WTC11 (cell line): ENCODE results near the gene NTSR1. TPM values are rescaled to one million over a fixed set of nuclear protein-coding genes. Genes with fewer than 3 reads are reported as not detected.

Source experiments
- ATAC-seq: fragments of 200-7000 bp; cut with Tn5 transposase; 2 replicates; pipeline ENCODE4 v1.10.0; 2021; ENCODE audit warnings: mild to moderate bottlenecking, moderate library complexity
- CTCF ChIA-PET: fragments of 300-600 bp; sonication (Branson Sonifier 250); formaldehyde crosslinking; loops from one replicate; lab custom pipeline; 2021; ENCODE audit warnings: antibody characterized with exemption; lab: Charles Lee
- POLR2A ChIA-PET: fragments of 350-600 bp; sonication (Branson Sonifier 250); formaldehyde crosslinking; loops from one replicate; lab custom pipeline; 2021; ENCODE audit warnings: antibody characterized with exemption; lab: Charles Lee
- DNase-seq: peaks from one replicate; pipeline ENCODE4 v3.0.0; 2021; ENCODE audit warnings: low spot score
- H3K27ac Mint-ChIP-seq: 2 replicates; pipeline ENCODE4 v1.8.0; 2021; ENCODE audit warnings: mixed read lengths
- H3K27me3 Mint-ChIP-seq: 2 replicates; pipeline ENCODE4 v1.8.0; 2021; ENCODE audit warnings: low read depth, mild to moderate bottlenecking, moderate library complexity, mixed read lengths
- H3K36me3 Mint-ChIP-seq: 2 replicates; pipeline ENCODE4 v1.8.0; 2021; ENCODE audit warnings: mixed read lengths
- H3K4me1 Mint-ChIP-seq: 2 replicates; pipeline ENCODE4 v1.8.0; 2022; ENCODE audit warnings: mixed read lengths
- H3K4me3 Mint-ChIP-seq: 2 replicates; pipeline ENCODE4 v1.8.0; 2021; ENCODE audit warnings: mild to moderate bottlenecking, moderate library complexity, mixed read lengths
- H3K9me3 Mint-ChIP-seq: 2 replicates; pipeline ENCODE4 v1.8.0; 2021; ENCODE audit warnings: mixed read lengths
- GTF2I ChIP-seq: fragments of 250-450 bp; sonication (Bioruptor Pico); conservative IDR thresholded peaks from 2 replicates; pipeline ENCODE4 v1.4.0; 2021; ENCODE audit warnings: mild to moderate bottlenecking
- IRF2 ChIP-seq: sonication (generic); formaldehyde crosslinking; IDR thresholded peaks from 2 replicates; pipeline ENCODE4 v1.8.0; 2022; ENCODE audit warnings: low read depth, missing genetic modification reagents, borderline replicate concordance
- JAZF1 ChIP-seq: fragments of 250-450 bp; sonication (Bioruptor Pico); IDR thresholded peaks from 2 replicates; pipeline ENCODE4 v1.9.0; 2021; ENCODE audit warnings: moderate library complexity, mild to moderate bottlenecking, inconsistent platforms
- JUN ChIP-seq: sonication (generic); formaldehyde crosslinking; IDR thresholded peaks from 2 replicates; pipeline ENCODE4 v1.8.0; 2023; ENCODE audit warnings: mild to moderate bottlenecking, missing genetic modification reagents
- MXD4 ChIP-seq: fragments of 250-450 bp; sonication (Bioruptor Pico); IDR thresholded peaks from 2 replicates; pipeline ENCODE4 v1.8.0; 2021; ENCODE audit warnings: mild to moderate bottlenecking, moderate library complexity, borderline replicate concordance
- TEAD4 ChIP-seq: sonication (generic); formaldehyde crosslinking; IDR thresholded peaks from 2 replicates; pipeline ENCODE4 v1.8.0; 2022; ENCODE audit warnings: mild to moderate bottlenecking, missing genetic modification reagents
- ZBTB21 ChIP-seq: sonication (generic); formaldehyde crosslinking; IDR thresholded peaks from 2 replicates; pipeline ENCODE4 v1.8.1; 2023; ENCODE audit warnings: mild to moderate bottlenecking, missing genetic modification reagents, borderline replicate concordance
- ZNF121 ChIP-seq: sonication (generic); formaldehyde crosslinking; IDR thresholded peaks from 2 replicates; pipeline ENCODE4 v1.8.0; 2023; ENCODE audit warnings: missing genetic modification reagents
- ZNF138 ChIP-seq: sonication (generic); formaldehyde crosslinking; conservative IDR thresholded peaks from 2 replicates; pipeline ENCODE4 v1.8.1; 2022; ENCODE audit warnings: mild to moderate bottlenecking, moderate library complexity, missing genetic modification reagents
- ZNF396 ChIP-seq: fragments of 250-450 bp; sonication (Bioruptor Pico); IDR thresholded peaks from 2 replicates; pipeline ENCODE4 v1.8.0; 2021; ENCODE audit warnings: mild to moderate bottlenecking, moderate library complexity, borderline replicate concordance
- total RNA-seq: library from RNA; stranded (reverse); gene quantifications from 3 replicates; pipeline ENCODE4 v1.2.3, GENCODE V29; 2021
- TF ChIP-seq, protein P1 (sequence below): sonication (generic); formaldehyde crosslinking; IDR thresholded peaks from 2 replicates; pipeline ENCODE4 v1.8.0; 2022; ENCODE audit warnings: mild to moderate bottlenecking, missing genetic modification reagents
- TF ChIP-seq, protein P2 (sequence below): fragments of 250-450 bp; sonication (Bioruptor Pico); IDR thresholded peaks from 2 replicates; pipeline ENCODE4 v1.9.0; 2021; ENCODE audit warnings: mild to moderate bottlenecking, borderline replicate concordance
- TF ChIP-seq, protein P3 (sequence below): fragments of 200-600 bp; IDR thresholded peaks from 2 replicates; pipeline ENCODE4 v1.8.0; 2022; ENCODE audit warnings: antibody characterized with exemption
- TF ChIP-seq, protein P4 (sequence below): sonication (generic); formaldehyde crosslinking; IDR thresholded peaks from 2 replicates; pipeline ENCODE4 v1.8.1; 2023; ENCODE audit warnings: mild to moderate bottlenecking, missing genetic modification reagents
- TF ChIP-seq, protein P5 (sequence below): fragments of 250-450 bp; sonication (Bioruptor Pico); conservative IDR thresholded peaks from 2 replicates; pipeline ENCODE4 v1.9.0; 2021; ENCODE audit warnings: mild to moderate bottlenecking
- TF ChIP-seq, protein P6 (sequence below): sonication (generic); formaldehyde crosslinking; IDR thresholded peaks from 2 replicates; pipeline ENCODE4 v1.8.0; 2023; ENCODE audit warnings: mild to moderate bottlenecking, missing genetic modification reagents

The NTSR1 gene
- total RNA-seq, 1 experiment from 2014 or later, result 0.63 TPM

DNA sequence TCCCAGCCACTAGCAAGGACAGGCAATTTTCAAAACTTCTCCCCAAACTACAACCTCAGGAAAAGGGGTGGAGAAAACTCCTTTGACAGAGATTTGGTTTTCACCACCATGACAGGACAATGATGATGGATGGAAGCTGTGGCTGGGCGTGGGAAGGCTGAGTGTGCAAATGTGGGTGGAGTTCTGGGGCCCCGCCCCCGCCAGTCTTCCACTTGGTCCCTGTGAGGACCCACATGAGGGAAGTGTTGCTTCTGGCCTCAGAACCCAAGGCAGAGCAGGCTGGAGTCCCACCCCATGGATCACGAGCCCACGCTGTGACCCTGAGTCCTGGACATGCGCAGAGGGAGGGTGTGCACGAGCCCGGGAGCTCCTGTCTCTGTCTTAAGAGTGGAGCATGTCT lies 66.1 kb downstream of the NTSR1 start:
- Mint-ChIP-seq H3K4me1 (peaks cover 7% of the 10 kb centered on the region), H3K4me3 (no peak overlapping the region)
- CTCF ChIA-PET, result interaction anchor here (1.3 to 1.5 kb wide), 2 partner anchors 12 to 17 kb away, joined by 4 to 5 read pairs; no protein-coding TSS in a partner anchor
- TF ChIP-seq, protein P1, sequence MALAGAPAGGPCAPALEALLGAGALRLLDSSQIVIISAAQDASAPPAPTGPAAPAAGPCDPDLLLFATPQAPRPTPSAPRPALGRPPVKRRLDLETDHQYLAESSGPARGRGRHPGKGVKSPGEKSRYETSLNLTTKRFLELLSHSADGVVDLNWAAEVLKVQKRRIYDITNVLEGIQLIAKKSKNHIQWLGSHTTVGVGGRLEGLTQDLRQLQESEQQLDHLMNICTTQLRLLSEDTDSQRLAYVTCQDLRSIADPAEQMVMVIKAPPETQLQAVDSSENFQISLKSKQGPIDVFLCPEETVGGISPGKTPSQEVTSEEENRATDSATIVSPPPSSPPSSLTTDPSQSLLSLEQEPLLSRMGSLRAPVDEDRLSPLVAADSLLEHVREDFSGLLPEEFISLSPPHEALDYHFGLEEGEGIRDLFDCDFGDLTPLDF (CRISPR knock-in tag), result no peak
- TF ChIP-seq, protein P2, sequence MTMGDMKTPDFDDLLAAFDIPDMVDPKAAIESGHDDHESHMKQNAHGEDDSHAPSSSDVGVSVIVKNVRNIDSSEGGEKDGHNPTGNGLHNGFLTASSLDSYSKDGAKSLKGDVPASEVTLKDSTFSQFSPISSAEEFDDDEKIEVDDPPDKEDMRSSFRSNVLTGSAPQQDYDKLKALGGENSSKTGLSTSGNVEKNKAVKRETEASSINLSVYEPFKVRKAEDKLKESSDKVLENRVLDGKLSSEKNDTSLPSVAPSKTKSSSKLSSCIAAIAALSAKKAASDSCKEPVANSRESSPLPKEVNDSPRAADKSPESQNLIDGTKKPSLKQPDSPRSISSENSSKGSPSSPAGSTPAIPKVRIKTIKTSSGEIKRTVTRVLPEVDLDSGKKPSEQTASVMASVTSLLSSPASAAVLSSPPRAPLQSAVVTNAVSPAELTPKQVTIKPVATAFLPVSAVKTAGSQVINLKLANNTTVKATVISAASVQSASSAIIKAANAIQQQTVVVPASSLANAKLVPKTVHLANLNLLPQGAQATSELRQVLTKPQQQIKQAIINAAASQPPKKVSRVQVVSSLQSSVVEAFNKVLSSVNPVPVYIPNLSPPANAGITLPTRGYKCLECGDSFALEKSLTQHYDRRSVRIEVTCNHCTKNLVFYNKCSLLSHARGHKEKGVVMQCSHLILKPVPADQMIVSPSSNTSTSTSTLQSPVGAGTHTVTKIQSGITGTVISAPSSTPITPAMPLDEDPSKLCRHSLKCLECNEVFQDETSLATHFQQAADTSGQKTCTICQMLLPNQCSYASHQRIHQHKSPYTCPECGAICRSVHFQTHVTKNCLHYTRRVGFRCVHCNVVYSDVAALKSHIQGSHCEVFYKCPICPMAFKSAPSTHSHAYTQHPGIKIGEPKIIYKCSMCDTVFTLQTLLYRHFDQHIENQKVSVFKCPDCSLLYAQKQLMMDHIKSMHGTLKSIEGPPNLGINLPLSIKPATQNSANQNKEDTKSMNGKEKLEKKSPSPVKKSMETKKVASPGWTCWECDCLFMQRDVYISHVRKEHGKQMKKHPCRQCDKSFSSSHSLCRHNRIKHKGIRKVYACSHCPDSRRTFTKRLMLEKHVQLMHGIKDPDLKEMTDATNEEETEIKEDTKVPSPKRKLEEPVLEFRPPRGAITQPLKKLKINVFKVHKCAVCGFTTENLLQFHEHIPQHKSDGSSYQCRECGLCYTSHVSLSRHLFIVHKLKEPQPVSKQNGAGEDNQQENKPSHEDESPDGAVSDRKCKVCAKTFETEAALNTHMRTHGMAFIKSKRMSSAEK (CRISPR knock-in tag), result no peak
- TF ChIP-seq, protein P3, sequence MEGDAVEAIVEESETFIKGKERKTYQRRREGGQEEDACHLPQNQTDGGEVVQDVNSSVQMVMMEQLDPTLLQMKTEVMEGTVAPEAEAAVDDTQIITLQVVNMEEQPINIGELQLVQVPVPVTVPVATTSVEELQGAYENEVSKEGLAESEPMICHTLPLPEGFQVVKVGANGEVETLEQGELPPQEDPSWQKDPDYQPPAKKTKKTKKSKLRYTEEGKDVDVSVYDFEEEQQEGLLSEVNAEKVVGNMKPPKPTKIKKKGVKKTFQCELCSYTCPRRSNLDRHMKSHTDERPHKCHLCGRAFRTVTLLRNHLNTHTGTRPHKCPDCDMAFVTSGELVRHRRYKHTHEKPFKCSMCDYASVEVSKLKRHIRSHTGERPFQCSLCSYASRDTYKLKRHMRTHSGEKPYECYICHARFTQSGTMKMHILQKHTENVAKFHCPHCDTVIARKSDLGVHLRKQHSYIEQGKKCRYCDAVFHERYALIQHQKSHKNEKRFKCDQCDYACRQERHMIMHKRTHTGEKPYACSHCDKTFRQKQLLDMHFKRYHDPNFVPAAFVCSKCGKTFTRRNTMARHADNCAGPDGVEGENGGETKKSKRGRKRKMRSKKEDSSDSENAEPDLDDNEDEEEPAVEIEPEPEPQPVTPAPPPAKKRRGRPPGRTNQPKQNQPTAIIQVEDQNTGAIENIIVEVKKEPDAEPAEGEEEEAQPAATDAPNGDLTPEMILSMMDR, result no peak
- TF ChIP-seq, protein P4, sequence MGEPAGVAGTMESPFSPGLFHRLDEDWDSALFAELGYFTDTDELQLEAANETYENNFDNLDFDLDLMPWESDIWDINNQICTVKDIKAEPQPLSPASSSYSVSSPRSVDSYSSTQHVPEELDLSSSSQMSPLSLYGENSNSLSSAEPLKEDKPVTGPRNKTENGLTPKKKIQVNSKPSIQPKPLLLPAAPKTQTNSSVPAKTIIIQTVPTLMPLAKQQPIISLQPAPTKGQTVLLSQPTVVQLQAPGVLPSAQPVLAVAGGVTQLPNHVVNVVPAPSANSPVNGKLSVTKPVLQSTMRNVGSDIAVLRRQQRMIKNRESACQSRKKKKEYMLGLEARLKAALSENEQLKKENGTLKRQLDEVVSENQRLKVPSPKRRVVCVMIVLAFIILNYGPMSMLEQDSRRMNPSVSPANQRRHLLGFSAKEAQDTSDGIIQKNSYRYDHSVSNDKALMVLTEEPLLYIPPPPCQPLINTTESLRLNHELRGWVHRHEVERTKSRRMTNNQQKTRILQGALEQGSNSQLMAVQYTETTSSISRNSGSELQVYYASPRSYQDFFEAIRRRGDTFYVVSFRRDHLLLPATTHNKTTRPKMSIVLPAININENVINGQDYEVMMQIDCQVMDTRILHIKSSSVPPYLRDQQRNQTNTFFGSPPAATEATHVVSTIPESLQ (CRISPR knock-in tag), result no peak
- no peak for TF ChIP-seq GTF2I
- TF ChIP-seq MXD4 (CRISPR knock-in tag), result no peak
- no peak for TF ChIP-seq IRF2
- TF ChIP-seq ZBTB21 (CRISPR knock-in tag), result no peak
- no peak for TF ChIP-seq ZNF396 (CRISPR knock-in tag)
- TF ChIP-seq, protein P5, sequence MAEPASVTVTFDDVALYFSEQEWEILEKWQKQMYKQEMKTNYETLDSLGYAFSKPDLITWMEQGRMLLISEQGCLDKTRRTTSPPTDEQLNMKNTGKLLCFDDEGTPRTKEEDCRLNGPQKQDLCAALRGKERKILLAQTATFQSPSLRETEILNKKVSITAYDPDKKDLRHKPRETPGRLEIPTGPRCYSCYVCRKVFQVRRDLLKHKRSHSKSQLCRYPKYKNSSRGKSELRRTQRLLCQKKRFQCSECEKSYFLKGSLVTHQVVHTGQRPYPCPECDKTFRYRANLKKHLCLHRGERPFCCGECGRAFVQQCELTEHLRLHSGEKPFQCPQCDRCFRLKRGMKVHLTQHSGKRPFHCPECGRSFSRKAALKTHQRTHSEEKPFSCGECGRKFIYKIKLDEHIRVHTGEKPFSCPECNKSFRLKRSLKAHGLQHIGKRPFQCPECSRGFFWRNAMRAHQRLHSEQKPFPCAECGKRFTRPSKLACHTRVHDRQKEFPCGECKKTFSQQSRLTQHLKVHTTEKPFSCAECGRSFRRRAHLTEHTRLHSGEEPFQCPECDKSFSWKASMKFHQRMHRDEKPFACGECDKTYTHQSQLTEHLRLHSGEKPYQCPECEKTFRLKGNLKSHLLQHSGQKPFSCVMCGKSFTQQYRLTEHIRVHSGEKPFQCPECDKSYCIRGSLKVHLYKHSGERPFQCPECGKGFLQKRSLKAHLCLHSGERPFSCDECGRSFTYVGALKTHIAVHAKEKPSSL (CRISPR knock-in tag), result no peak
- no peak for TF ChIP-seq JUN (CRISPR knock-in tag)
- no peak for TF ChIP-seq TEAD4 (CRISPR knock-in tag)
- TF ChIP-seq ZNF138, result no peak
- no peak for TF ChIP-seq ZNF121 (CRISPR knock-in tag)
- no peak for TF ChIP-seq JAZF1 (CRISPR knock-in tag)
- TF ChIP-seq, protein P6, sequence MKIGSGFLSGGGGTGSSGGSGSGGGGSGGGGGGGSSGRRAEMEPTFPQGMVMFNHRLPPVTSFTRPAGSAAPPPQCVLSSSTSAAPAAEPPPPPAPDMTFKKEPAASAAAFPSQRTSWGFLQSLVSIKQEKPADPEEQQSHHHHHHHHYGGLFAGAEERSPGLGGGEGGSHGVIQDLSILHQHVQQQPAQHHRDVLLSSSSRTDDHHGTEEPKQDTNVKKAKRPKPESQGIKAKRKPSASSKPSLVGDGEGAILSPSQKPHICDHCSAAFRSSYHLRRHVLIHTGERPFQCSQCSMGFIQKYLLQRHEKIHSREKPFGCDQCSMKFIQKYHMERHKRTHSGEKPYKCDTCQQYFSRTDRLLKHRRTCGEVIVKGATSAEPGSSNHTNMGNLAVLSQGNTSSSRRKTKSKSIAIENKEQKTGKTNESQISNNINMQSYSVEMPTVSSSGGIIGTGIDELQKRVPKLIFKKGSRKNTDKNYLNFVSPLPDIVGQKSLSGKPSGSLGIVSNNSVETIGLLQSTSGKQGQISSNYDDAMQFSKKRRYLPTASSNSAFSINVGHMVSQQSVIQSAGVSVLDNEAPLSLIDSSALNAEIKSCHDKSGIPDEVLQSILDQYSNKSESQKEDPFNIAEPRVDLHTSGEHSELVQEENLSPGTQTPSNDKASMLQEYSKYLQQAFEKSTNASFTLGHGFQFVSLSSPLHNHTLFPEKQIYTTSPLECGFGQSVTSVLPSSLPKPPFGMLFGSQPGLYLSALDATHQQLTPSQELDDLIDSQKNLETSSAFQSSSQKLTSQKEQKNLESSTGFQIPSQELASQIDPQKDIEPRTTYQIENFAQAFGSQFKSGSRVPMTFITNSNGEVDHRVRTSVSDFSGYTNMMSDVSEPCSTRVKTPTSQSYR (CRISPR knock-in tag), result no peak
- TF ChIP-seq, all 79 proteins: peak for 0
- ATAC-seq (no peak), DNase-seq (no peak)
- Mint-ChIP-seq H3K36me3 (no peaks in the 10 kb centered on the region), H3K9me3 (no peaks in the 10 kb centered on the region), H3K27me3 (no peaks in the 10 kb centered on the region), H3K27ac (no peak overlapping the region)
- POLR2A ChIA-PET, result no interaction called here
